Psoas muscle (tissue), 8 donors: ENCODE data around the gene ZNF618. TPM values are rescaled to one million over a fixed set of nuclear protein-coding genes. Genes with fewer than 3 reads are reported as not detected.
"Not testable (repeated sequence)": the region's sequence is repeated elsewhere in the genome, so short reads cannot be mapped to it uniquely, and the experiment has no call there.

Experiments
- ATAC-seq, 4 donors: fragments of 200-7000 bp; cut with Tn5 transposase; one replicate each; pipeline ENCODE4 v1.9.1; 2020; ENCODE audit warnings: moderate library complexity in 3 of 4, mild to moderate bottlenecking in 2 of 4
- DNase-seq, 2 donors: peaks; one replicate each; pipeline ENCODE4 v3.0.0-alpha.2; 2020
- H3K27ac ChIP-seq: fragments of 200-600 bp; one replicate; pipeline ENCODE4 v1.8.0; 2022
- H3K27me3 ChIP-seq, 3 donors: fragments of 200-600 bp in 1 of 3; one replicate each; pipeline versions ENCODE4 v1.6.1 to v1.8.0; 2013 to 2022; ENCODE audit warnings: low read length in 2 of 3, mild to moderate bottlenecking in 2 of 3, moderate library complexity in 1 of 3; ENCODE audit not compliant: insufficient read depth in 3 of 3
- H3K36me3 ChIP-seq, 2 donors: fragments of 200-600 bp in 1 of 2; one replicate each; pipeline versions ENCODE4 v1.6.1 to v1.8.0; 2013 to 2022; ENCODE audit warnings: low read depth in 1 of 2, mild to moderate bottlenecking in 1 of 2, moderate library complexity in 1 of 2; ENCODE audit not compliant: insufficient read depth in 1 of 2
- H3K4me1 ChIP-seq: fragments of 200-600 bp; one replicate; pipeline ENCODE4 v1.8.0; 2022
- H3K4me3 ChIP-seq: fragments of 200-600 bp; one replicate; pipeline ENCODE4 v1.8.0; 2022; ENCODE audit warnings: mild to moderate bottlenecking
- H3K9me3 ChIP-seq: fragments of 200-600 bp; one replicate; pipeline ENCODE4 v1.8.0; 2022
- WGBS, 3 donors: extraction: QIAGEN DNeasy Blood & Tissue Kit; methylation state at CpG; one replicate each; pipeline versions ENCODE4 v1.1.6 to v1.1.7; 2013; 5-methylcytosine and 5-hydroxymethylcytosine counted together
- intact Hi-C, 2 donors: fragments of 100-400 bp; cut with DNase I; formaldehyde crosslinking; loops; one replicate each; pipeline versions ENCODE4 v1.11.0 to v1.14.2; 2022
- polyA plus RNA-seq, 3 donors: library from polyadenylated mRNA; stranded (reverse); fragments of 200-250 nt; gene quantifications; one replicate each; pipeline ENCODE4 v1.2.3, GENCODE V29; 2013
- total RNA-seq, 4 donors: library from RNA; stranded (reverse); fragmentation: NEBNext Ultra II Directional in 2 of 4; extraction: Animal tissue kit (Norgen Biotek cat#: 25700) in 2 of 4; gene quantifications; one replicate each; pipeline versions ENCODE4 v1.2.1 to v1.2.4, GENCODE V29; 2021 to 2023
- TF ChIP-seq, protein P1 (sequence below): fragments of 200-600 bp; IDR thresholded peaks from one replicate; pipeline ENCODE4 v1.8.0; 2022; ENCODE audit warnings: antibody characterized with exemption
- donor health status: healthy with polysubstance abuse.
- donor health status: DM: no; HTN: no; CAD: no; lungs with moderate emphysema.
- donor health status: Bipolar disorder and iron deficiency.
- donor health status: healthy.
- donor health status: DM: yes; HTN: yes; CAD: no.
- donor health status: DM: no; HTN: no; CAD: no.
- donor health status: DM: no; HTN: no; CAD: no.
- donor health status: DM: yes; HTN: yes; CAD: no.

ZNF618 gene
- total and polyA plus RNA-seq, 7 donors, result 0.31 to 2.7 (median 1.2) TPM

DNA sequence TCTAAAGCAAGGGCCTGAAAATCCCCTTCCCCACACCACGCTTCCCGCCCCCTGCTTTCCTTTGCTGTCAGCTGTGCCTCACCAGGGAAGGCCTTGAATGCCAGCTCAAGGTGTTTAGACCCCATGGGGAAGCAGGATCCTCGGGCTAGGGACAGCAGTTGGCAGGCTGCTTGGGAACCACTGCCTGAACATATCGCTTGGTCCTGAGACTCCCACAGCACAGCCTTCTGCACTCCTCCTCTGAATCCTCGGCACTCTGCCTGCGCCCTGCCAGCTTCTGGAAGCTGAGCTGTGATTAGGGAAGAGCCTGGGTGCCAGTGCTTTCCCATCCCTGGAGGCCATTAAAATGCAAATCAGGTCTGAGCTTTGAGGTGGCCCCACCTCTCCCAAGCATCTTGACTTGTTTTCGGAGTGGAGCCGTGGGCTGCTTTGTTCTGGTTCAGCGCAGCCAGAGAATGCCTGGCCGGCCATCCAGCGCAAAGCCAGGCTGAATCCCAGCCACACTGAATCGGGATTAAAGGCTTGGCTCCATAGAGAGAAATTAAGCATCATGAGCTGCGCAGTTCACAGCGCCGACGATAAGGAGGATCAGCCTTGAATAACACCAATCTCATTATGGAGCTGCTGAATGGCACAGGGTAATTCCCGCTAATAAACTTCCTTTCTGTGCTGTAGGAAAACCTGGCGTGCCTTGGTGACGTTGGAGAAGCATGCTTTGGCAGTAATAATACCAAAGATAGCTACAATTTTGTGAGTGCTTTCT lies 162.0 kb downstream of the ZNF618 start:
- Histone ChIP-seq H3K27me3 (no peaks in the 10 kb centered on the region), H3K9me3 (no peaks in the 10 kb centered on the region), H3K4me3 (no peak overlapping the region), H3K27ac (no peak overlapping the region), H3K4me1 (peaks cover 5% of the 10 kb centered on the region), H3K36me3 (peaks cover 0 to 21% of the 10 kb centered on the region in 2 donors)
- WGBS, 3 donors, result 68 to 82% (median 69%) methylated on average over 19 of the region's 19 CpGs
- intact Hi-C loops, result no loop called here
- DNase-seq, result no peak
- ATAC-seq, result no peak
- TF ChIP-seq, protein P1, sequence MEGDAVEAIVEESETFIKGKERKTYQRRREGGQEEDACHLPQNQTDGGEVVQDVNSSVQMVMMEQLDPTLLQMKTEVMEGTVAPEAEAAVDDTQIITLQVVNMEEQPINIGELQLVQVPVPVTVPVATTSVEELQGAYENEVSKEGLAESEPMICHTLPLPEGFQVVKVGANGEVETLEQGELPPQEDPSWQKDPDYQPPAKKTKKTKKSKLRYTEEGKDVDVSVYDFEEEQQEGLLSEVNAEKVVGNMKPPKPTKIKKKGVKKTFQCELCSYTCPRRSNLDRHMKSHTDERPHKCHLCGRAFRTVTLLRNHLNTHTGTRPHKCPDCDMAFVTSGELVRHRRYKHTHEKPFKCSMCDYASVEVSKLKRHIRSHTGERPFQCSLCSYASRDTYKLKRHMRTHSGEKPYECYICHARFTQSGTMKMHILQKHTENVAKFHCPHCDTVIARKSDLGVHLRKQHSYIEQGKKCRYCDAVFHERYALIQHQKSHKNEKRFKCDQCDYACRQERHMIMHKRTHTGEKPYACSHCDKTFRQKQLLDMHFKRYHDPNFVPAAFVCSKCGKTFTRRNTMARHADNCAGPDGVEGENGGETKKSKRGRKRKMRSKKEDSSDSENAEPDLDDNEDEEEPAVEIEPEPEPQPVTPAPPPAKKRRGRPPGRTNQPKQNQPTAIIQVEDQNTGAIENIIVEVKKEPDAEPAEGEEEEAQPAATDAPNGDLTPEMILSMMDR, result no peak

DNA sequence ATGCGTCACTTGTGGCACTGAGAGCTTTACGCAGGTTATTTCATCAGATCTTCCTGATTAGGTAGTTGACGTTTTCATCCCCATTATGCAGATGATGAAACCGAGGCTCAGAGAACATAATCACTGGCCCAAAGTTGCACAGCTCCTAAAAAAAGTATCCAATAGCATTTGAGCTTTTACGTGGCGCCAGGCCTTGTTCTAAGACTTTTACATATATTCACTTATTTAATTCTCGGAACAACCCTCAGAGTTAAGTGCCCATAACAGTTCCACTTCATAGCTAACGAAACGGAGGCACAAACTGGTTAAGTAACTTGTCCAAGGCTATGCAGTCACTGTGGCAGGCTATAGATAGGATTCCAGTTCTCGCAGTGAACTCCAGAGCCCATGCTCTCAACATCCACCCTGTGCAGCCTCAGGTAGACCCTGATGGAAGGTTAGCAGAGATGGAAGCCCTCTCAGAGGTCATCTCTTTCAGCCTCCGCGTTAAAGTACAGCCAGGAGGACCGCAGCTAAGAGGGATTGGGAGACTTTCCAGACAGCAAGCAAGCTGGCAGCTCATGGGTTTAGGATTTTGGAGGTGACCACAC lies 162.7 kb downstream of the ZNF618 start:
- intact Hi-C loops, result no loop called here
- Histone ChIP-seq H3K27ac (no peak overlapping the region), H3K27me3 (no peaks in the 10 kb centered on the region), H3K4me1 (peaks cover 5% of the 10 kb centered on the region), H3K4me3 (no peak overlapping the region), H3K9me3 (no peaks in the 10 kb centered on the region), H3K36me3 (peaks cover 0 to 21% of the 10 kb centered on the region in 2 donors)
- ATAC-seq, result no peak
- TF ChIP-seq, protein P1, result no peak
- 95 to 96% (median 96%) methylated on average over 13 of the region's 13 CpGs for WGBS, 3 donors
- DNase-seq, result no peak

DNA sequence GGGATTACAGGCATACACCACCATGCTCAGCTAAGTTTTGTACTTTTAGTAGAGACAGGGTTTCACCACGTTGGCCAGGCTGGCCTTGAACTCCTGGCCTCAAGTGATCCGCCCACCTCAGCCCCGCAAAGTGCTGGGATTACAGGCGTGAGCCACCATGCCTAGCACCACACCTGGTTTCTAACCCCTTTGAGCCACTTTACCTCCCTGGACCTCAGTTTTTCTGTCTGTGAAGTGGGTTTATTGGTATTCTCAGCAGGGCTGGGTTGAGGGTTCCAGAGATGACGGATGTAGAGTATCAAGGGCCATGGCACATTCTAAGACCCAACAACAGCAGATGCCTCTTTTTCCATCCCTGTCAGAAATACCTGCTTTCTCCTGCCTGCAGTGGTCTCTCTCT lies 163.4 kb downstream of the ZNF618 start:
- intact Hi-C loops, result no loop called here
- WGBS, 3 donors, result 96 to 97% (median 96%) methylated on average over 5 of the region's 5 CpGs
- H3K36me3 ChIP-seq, result peaks cover 0 to 21% of the 10 kb centered on the region in 2 donors
- no peaks in the 10 kb centered on the region for H3K27me3 ChIP-seq
- no peak for ATAC-seq
- H3K4me3 ChIP-seq, result no peak overlapping the region
- H3K4me1 ChIP-seq, result no peaks in the 10 kb centered on the region
- no peak for DNase-seq
- H3K27ac ChIP-seq, result no peak overlapping the region
- H3K9me3 ChIP-seq, result no peaks in the 10 kb centered on the region
- TF ChIP-seq, protein P1, result no peak

DNA sequence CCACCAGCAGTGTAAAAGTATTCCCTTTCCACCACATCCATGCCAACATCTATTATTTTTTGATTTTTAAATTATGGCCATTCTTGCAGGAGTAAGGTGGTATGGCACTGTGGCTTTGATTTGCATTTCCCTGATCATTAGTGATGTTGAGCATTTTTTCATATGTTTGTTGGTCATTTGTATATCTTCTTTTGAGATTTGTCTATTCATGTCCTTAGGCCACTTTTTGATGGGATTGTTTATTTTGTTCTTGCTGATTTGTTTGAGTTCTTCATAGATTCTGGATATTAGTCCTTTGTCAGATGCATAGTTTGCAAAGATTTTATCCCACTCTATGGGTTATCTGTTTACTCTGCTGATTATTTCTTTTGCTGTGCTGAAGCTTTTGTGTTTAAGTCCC lies 167.6 kb downstream of the ZNF618 start:
- not testable (repeated sequence) for DNase-seq
- peaks cover 0 to 14% of the 10 kb centered on the region in 2 donors for H3K36me3 ChIP-seq

DNA sequence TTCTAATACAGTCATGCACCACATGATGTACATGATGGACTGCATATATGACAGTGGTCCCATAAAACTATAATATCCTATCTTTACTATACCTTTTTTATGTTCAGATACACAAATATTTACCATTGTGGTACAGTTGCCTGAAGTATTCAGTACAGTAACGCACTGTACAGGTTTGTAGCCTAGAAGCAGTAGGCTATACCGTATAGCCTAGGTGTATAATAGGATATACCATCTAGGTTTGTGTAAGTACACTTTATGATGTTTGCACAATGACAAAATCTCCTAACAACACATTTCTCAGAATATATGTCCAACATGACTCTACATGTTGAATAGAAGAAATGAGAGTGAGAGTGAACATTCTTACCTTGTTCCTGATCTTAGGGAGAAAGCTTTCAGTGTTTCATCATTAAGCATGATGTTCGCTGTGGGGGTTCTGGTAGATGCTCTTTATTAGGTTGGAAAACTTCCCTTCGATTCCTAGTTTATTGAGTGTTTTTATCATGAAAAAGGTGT lies 170.2 kb downstream of the ZNF618 start:
- H3K9me3 ChIP-seq, result no peaks in the 10 kb centered on the region
- peaks cover 0 to 29% of the 10 kb centered on the region in 2 donors for H3K36me3 ChIP-seq
- no peak overlapping the region for H3K27ac ChIP-seq
- no peak for DNase-seq
- no peaks in the 10 kb centered on the region for H3K4me1 ChIP-seq
- no peak overlapping the region for H3K4me3 ChIP-seq
- ATAC-seq, result no peak
- TF ChIP-seq, protein P1, result no peak
- H3K27me3 ChIP-seq, result no peaks in the 10 kb centered on the region
- 98 to 99% (median 98%) methylated on average over 4 of the region's 4 CpGs for WGBS, 3 donors
- intact Hi-C loops, result no loop called here

More for the DNA sequence above, 167.6 kb downstream of the ZNF618 start:
- H3K9me3 ChIP-seq, H3K27me3 ChIP-seq, ATAC-seq, intact Hi-C loops, H3K4me3 ChIP-seq, H3K4me1 ChIP-seq, H3K27ac ChIP-seq: not testable (repeated sequence)
